LHCN-M2 (cell line): ENCODE measurements around the gene PERM1. TPM values are rescaled to one million over a fixed set of nuclear protein-coding genes. Genes with fewer than 3 reads are reported as not detected.
"Not testable (repeated sequence)": the region's sequence is repeated elsewhere in the genome, so short reads cannot be mapped to it uniquely, and the experiment has no call there.

Source experiments
- DNase-seq: peaks from one replicate; pipeline ENCODE4 v3.0.0-alpha.2; 2012; ENCODE audit warnings: low read depth
- total RNA-seq: library from RNA; depleted of rRNA; stranded (reverse); fragments of >200 nt; gene quantifications from 2 replicates; pipeline ENCODE4 v1.2.3, GENCODE V29; 2014

PERM1 gene
- total RNA-seq, 1 experiment from 2014 or later, result not detected

DNA sequence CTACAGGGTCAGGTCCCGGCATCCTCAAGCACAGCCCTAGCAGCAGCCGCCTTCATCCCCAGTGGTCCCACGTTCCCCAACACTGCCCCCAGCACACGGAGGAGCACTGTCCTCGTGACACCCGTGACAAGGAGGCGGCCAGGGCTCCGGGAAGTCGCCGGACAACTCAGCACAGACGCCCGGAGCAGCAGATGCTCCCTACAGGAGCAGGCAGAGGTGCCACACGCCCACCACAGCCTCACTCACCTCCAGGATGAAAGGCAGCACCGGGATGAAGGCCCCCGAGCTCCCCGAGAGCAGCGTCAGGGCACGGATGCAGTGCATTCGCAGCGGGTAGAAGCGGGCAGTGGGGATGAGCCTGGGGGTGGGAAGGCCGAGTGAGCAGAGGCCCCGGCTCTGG lies 31.0 kb downstream of the PERM1 start:
- DNase-seq, result no peak

DNA sequence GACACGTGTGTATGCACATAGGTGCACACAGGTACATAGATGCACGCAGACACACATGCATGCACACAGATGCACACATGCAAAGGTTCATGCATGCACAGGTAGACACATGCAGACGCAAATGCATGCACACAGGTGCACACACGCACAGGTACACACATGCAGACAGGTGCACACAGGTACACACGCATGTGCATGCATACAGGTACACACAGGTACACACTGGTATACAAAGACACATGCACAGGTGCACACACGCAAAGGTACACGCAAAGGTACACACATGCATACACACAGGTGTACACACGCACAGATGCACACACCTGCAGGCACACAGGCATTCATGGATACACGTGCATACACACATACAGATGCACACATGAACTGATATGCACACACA lies 31.6 kb downstream of the PERM1 start:
- DNase-seq, result no peak

DNA sequence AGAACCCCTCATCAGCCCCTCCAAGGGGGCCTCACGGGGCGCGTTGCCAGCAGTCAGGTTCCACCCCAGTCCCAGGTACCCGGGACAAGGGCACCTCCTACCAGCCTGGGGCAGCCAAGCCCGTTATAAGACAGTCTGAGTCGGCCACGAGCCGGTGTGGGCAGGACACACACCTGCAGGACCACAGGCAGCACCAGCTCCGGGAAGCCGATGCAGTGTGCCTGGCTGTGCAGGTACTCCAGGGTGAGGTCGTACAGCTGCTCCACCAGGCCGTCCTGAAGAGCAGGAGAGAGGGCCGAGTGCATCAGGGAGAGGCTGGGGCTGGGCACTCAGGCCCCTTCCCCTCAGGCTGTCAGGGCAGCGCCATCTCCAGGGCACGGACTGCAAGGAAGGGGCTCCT lies 33.9 kb downstream of the PERM1 start:
- DNase-seq, result no peak

DNA sequence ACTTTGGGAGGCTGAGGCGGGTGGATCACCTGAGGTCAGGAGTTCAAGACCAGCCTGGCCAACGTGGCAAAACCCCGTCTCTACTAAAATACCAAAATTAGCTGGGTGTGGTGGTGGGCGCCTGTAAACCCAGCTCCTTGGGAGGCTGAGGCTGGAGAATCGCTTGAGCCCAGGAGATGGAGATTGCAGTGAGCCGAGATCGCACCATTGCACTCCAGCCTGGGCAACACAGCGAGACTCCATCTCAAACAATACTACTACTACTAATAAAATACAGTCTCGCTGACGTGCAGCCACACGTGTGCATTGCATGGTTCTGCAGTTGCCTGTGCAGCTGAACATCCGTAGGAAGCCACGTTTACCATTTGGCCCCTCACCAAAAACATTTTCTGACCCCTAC lies 35.1 kb downstream of the PERM1 start:
- not testable (repeated sequence) for DNase-seq

DNA sequence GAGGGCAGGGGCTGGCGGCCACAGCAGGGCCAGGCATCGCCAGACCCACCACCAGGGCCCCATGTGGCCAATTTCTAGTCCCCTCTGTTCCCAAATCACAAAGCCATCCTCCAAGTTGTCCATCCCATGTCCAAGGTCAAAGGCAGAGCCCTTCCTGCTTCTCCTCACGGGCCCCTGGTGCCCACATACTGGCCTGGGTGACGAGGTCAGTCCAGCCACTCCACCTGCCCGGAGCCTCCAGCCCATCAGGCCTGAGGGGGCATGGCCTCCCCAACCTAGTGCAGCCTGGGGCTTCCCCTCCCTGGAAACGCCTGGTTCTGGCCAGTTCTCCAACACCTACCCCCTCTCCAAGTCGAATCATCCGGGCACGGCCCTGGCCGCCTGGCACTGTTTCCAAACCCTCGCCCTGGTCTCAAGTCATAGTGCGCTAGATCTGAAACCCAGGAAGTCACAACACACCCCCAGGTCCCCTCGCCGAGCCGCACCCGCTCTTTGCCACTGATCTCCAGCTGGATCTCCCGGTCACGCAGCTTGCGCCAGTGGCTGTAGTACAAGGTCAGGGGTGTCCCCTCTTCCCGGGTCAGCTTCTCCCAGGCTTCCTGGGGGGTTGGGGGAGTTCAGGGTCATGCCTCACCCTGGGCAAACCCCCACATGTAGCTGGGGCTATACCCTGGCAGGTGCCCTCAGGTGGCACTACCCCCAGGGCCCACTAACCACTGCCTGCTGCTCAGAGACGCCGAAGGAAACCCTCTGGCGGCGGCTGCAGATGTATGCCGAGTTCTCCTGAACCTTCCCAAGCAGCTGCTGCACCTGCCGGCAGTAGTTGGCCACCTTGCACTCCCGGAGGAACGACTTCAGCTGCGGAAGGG lies 36.0 kb downstream of the PERM1 start:
- DNase-seq, result no peak

DNA sequence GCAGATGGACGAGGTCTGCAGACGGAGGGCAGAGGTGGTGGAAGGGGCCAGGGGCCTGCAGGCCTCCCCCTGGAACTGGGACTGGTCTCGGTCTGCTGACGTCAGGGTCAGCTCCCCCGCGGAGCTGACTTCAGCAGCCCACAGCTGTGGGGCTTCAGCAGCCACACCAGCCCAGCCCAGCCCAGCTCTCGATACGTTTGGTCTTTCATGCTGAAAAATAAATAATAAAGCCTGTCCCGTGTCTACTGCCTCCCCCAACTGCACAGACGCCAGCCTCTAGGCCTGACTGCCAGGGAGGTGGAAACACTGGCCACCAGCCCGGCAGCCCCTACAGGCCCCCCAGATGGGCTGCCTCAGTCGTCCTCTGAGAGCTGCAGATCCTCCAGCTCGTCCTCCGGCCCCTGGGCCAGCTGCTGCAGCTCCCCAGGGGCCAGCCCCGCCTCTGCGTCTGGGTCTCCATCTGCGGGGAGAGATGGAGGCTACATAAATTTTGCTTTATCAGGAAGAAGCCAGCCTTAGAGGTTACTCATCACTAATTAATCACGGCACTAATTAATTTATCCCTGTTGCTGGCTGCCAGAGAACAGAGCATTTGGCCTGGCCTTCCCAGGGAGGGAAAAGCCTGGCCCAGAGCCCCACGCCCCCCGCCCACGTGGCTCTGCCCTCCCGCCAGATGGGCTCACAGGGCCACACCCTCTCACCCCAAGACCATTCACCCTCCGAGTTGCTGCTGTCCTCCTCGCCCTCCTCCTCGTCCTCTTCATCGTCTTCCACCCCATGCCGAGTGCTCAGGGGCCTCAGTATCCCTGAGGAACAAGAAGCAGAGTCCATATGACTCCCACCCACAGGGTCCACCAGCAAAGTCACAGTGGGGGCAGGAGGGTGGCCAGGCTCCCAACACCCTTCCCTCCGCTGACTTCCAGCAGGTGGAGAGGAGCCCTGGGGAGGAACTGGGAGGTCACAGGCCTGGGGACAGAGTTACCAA lies 37.3 kb downstream of the PERM1 start:
- no peak for DNase-seq

DNA sequence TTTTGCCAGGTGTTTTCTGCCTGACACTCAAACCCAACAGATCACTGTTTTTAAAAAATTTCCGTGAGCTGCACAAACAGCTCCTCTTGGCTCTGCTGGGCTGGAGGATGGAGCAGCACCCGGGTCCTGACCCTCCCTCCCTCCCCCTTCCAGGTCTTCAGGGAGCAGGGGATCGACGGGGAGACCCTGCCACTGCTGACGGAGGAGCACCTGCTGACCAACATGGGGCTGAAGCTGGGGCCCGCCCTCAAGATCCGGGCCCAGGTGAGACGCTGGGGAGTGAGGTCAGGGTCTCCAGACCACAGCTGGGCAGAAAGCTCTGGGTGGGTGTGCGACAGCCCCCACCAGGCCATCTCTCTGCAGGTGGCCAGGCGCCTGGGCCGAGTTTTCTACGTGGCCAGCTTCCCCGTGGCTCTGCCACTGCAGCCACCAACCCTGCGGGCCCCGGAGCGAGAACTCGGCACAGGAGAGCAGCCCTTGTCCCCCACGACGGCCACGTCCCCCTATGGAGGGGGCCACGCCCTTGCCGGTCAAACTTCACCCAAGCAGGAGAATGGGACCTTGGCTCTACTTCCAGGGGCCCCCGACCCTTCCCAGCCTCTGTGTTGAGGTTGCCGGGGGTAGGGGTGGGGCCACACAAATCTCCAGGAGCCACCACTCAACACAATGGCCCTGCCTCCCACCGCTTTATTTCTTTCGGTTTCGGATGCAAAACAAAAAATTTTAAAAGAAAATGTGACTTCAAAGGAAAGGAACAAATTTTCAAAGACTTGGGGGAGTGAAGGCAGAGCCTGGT lies 38.1 kb downstream of the PERM1 start:
- no peak for DNase-seq

DNA sequence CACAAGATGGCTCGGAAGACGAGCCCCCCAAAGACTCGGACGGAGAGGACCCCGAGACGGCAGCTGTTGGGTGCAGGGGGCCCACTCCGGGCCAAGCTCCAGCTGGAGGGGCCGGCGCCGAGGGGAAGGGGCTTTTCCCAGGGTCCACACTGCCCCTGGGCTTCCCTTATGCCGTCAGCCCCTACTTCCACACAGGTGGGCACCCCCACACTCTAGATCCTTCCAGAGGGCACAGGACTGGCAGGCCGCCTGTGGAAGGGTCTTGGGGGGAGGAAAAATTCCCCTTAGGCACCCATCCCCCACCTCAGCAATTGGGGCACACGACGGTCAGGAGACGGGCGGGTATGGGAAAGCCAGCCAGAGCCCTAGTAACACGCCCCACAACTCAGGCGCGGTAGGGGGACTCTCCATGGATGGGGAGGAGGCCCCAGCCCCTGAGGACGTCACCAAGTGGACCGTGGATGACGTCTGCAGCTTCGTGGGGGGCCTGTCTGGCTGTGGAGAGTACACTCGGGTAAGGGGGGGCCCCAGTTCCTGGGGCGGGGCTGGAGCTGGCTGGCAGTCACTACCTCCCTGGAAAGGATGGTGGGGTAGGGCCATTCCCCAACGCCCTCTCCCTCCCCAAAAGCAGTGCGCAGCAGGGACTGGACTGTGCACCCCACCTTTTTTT lies 38.9 kb downstream of the PERM1 start:
- DNase-seq, result no peak

DNA sequence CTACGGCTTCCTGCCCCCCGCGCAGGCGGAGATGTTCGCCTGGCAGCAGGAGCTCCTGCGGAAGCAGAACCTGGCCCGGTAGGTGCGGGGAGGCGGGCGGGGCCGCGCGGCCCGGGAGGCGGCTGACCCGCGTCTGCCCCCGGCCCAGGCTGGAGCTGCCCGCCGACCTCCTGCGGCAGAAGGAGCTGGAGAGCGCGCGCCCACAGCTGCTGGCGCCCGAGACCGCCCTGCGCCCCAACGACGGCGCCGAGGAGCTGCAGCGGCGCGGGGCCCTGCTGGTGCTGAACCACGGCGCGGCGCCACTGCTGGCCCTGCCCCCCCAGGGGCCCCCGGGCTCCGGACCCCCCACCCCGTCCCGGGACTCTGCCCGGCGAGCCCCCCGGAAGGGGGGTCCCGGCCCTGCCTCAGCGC lies 39.5 kb downstream of the PERM1 start:
- no peak for DNase-seq

DNA sequence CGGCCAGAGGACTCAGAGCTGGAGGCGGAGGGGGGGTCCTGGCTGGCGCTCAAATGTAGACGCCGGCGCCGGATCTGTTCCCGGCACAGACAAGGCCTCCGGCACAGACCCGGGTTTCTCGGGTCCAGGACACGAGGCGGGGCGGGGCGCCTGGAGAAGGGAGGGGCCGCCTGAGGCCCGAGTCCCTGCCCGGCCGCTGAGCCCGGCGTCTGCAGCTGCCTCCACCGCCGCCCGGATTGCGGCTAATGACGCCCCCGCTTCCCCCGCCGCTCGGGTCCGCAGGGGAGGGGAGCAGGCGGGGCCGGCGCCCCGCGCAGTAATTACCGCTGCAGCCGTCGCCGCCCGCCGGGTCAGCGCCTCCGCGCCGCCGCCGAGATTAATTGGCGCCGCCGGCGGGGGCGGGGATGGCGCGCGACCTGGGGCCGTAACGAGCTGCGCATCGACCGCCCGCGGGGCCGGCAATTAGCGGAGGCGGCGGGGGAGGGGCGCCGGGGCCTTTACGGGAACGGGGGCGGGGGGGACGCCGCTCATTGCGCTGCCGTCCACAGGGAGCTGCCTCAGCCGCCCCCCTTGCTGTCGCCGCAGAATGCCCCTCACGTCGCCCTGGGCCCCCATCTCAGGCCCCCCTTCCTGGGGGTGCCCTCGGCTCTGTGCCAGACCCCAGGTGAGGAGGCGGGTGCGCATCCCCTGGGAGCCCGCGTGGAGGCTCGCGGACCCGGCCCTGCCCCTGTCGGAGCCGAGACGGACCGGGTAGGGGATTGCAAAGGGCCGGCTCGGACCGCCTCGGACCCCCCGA lies 40.1 kb downstream of the PERM1 start:
- peak; percentile 45 for DNase-seq

DNA sequence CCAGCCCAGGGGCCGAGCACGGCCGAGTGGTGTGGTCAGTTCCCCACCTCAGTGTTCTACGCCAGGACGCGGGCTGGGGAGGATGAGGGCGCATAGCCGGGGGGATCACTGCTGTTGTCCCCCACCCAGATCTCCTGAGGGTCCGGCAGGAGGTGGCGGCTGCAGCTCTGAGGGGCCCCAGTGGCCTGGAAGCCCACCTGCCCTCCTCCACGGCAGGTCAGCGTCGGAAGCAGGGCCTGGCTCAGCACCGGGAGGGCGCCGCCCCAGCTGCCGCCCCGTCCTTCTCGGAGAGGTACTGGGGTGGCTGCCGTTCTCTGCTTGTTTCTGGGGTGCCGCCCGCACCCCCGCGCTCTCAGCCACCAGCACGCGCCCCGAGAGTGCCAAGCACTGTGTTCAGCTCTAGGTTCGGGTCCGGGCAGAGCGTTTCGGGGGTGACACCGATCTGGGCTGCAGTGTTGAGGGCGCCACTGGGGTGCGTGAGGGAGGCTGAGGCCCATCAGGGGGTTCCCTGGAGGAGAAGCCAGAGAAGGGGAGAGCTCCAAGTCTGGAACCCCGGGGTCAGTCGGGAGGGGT lies 40.8 kb downstream of the PERM1 start:
- no peak for DNase-seq

DNA sequence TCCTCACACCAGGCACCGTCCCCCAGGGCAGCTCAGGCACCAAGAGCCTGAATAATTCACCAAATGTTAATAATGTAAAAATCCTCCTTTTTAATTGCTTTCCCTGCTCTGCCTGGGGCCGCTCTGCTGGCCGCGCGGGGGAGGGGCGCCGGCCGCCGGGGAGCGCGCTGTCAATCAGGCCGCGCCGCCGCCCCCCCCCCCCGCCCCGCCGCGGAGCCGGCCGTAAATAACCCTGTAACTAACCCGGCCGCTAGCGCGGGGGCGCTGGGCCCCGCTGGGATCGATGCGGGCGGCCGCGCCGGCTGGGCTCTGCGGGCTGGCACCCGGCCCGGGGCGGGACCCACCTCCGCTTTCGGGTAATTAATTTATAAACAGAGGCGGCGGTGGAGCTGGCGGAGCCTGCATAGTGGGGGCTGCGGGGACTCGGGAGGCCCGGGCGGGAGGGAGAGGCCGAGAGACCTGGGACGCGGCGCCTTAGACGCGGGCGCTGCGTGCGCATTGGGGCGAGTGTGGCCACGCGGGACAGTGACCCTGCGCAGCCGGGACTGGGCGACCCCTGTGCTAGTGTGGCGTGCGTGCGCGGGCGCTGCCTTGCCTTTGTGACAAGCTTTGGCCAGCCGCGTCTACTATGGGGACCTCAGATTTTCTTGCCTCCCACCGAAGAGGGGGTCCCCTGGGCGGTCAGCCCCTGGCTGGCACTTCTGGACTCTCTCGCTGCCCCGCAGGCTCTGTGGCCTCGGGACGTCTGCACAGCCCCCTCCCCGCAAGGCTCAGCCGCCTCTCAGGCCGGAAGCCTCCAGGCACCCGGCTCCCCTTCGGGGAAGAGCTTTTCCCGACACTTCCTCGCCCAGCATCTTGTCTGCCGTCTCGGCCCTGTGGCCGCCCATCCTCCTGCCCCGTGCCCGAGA lies 41.5 kb downstream of the PERM1 start:
- DNase-seq, result no peak

DNA sequence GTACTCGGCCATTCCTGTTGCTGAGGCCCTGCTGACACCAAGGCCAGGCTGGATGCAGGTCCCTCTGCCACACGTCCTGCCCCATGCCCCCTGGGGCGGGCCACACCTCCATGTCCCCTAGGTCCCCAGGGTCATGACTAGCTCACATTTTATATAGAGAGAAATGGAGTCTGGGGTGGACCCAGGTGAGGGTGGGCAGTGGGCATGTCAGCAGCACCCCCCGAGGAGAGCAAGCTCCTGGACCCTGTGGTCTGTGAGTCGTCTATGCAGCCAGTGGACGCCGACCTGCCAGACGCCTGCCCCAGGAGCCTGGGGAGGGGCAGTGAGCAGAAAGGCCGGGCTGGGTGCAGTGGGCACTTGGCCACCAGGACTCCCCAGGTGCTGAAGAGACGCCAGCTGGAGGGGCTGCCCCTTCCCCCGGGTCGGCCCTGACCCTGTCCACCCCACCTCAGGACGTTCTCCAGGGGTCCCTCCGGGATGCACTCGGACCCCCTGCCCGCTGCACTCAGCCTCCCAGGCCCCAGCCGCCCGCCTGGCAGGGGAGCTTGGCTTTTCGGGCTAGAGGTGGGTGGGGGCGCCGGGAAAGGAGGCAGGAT lies 42.3 kb downstream of the PERM1 start:
- DNase-seq, result no peak

DNA sequence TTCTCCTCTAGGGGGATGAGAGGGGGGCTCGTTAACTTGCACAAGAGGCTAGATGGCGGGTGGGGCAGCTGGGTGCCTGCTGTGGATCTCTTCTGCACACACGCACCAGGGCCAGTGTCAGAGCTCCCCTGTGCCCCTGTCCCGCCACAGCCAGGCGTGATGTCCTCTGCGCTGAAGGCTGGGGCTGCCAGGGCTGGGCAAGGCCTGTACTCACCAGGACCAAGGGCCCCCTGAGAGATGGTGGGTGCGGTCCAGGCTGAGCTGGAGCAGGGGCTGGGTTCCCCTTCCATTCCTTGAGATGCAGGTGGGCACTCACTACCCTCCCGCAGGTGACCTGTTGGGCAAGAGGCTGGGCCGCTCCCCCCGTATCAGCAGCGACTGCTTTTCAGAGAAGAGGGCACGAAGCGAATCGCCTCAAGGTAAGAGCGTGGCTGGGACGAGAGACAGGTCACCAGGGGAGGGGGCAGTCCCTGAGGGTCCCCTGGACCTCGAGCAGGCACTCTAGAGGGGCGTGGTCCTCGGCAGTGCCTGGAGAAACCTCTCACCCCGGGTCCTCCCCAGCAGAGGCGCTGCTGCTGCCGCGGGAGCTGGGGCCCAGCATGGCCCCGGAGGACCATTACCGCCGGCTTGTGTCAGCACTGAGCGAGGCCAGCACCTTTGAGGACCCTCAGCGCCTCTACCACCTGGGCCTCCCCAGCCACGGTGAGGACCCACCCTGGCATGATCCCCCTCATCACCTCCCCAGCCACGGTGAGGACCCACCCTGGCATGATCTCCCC lies 43.0 kb downstream of the PERM1 start:
- no peak for DNase-seq

DNA sequence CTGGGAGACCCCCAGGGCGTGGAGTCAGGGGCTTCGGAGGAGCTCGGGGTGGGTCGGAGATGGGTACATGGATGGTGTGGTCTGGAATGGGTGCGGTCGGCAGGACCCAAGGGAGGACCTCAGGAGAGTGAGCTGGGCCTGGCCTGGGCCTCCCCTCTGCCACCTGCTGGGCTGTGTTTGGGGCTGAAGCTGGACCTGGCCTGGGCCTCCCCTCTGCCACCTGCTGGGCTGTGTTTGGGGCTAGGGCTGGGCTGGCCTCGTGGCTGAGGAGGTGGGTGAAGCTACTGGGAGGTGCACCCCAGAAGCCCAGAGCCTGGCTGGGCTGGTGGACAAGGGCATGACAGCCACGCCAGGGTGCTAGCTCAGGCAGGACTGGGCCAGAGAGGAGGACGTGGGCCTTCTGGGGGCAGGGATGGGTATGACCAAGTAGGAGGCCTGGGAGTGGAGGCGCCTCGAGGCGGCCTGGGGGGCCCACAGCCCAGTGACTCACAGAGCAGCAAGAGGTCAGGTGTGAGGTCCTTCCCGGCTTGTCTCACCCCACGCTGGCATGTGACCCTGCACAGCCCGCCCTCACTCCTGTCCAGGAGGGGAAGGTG lies 43.7 kb downstream of the PERM1 start:
- no peak for DNase-seq

DNA sequence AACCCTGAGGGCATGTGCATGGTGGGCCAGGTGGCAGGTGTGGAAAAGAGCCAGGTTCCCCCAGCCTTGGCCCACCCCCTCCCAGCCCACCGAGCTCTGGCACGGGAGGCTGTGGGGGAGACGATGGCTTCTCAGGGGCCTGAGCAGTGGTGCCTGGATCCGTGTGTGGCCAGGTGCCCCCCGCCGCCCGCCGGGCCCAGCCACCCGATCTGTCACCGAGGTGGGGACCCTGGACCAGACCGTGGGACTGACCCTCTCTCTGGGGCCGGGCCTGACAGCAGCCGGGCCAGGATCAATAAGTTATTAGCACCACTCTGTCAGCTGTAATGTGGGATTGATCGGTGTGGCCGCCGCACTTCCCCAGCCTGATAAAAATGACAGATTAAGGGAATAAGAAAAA lies 44.4 kb downstream of the PERM1 start:
- no peak for DNase-seq
